B cell (primary cell): ENCODE data around the gene AZU1. TPM values are rescaled to one million over a fixed set of nuclear protein-coding genes. Genes with fewer than 3 reads are reported as not detected.

ENCODE experiments used
- ATAC-seq: fragments of 200-7000 bp; cut with Tn5 transposase; one replicate; pipeline ENCODE4 v1.10.0; 2021; ENCODE audit warnings: low read depth, mild to moderate bottlenecking, moderate number of reproducible peaks, moderate library complexity
- CTCF ChIA-PET: fragments of 350-600 bp; sonication (Branson Sonifier 250); formaldehyde crosslinking; loops from one replicate; lab custom pipeline; 2021; ENCODE audit warnings: antibody characterized with exemption, inconsistent platforms; lab: Charles Lee
- POLR2A ChIA-PET: fragments of 350-600 bp; sonication (Branson Sonifier 250); formaldehyde crosslinking; loops from one replicate; lab custom pipeline; 2021; ENCODE audit warnings: antibody characterized with exemption; lab: Charles Lee
- DNase-seq: peaks from one replicate; pipeline ENCODE4 v3.0.0; 2013
- H2AFZ ChIP-seq: 2 replicates; pipeline ENCODE4 v1.6.1; 2012; ENCODE audit warnings: mild to moderate bottlenecking, low read depth, low read length; ENCODE audit not compliant: insufficient read depth, poor library complexity, severe bottlenecking
- H3K27ac ChIP-seq, 2 donors: 1 replicate in 1 of 2; 2 replicates in 1 of 2; pipeline ENCODE4 v1.5.1; 2012 to 2013; ENCODE audit warnings: low read length in 2 of 2, mild to moderate bottlenecking in 2 of 2, moderate library complexity in 1 of 2
- H3K27me3 ChIP-seq, 4 experiments: fragments of 200-600 bp in 1 of 4; sonication (generic) in 1 of 4; replicated peaks in 1 of 4; 1 replicate in 2 of 4; 2 replicates in 2 of 4; pipeline versions ENCODE4 v1.6.1 to v1.7.0; 2013 to 2016; ENCODE audit warnings: low read length in 3 of 4, mild to moderate bottlenecking in 2 of 4, mixed read lengths in 1 of 4, moderate library complexity in 1 of 4; ENCODE audit not compliant: insufficient read depth in 4 of 4, control insufficient read depth in 3 of 4; ENCODE audit errors: control extremely low read depth in 1 of 4
- H3K36me3 ChIP-seq, 2 experiments: replicated peaks in 1 of 2; 1 replicate in 1 of 2; 2 replicates in 1 of 2; pipeline versions ENCODE4 v1.6.1 to v1.7.1; 2013; ENCODE audit warnings: low read length in 1 of 2; ENCODE audit not compliant: insufficient read depth in 2 of 2, control insufficient read depth in 1 of 2; ENCODE audit errors: control extremely low read depth in 1 of 2, extremely low read depth in 1 of 2
- H3K4me1 ChIP-seq, 2 donors: fragments of 200-600 bp in 1 of 2; sonication (generic) in 1 of 2; 1 replicate in 1 of 2; 2 replicates in 1 of 2; pipeline versions ENCODE4 v1.5.1 to v1.6.1; 2013 to 2017; ENCODE audit warnings: low read length in 2 of 2; ENCODE audit not compliant: control insufficient read depth in 2 of 2, insufficient read depth in 2 of 2
- H3K4me2 ChIP-seq: replicated peaks from 2 replicates; pipeline ENCODE3; 2012; ENCODE audit warnings: mild to moderate bottlenecking, low read depth, low read length; ENCODE audit not compliant: poor library complexity, severe bottlenecking
- H3K4me3 ChIP-seq, 5 experiments: fragments of 200-600 bp in 1 of 5; sonication (generic) in 1 of 5; 1 replicate in 3 of 5; 2 replicates in 2 of 5; pipeline versions ENCODE4 v1.5.1 to v1.7.0; 2011 to 2016; ENCODE audit warnings: low read length in 4 of 5, mild to moderate bottlenecking in 4 of 5, low read depth in 2 of 5, control low read depth in 1 of 5, moderate library complexity in 1 of 5; ENCODE audit not compliant: insufficient read depth in 1 of 5; ENCODE audit errors: control extremely low read depth in 1 of 5, extremely low read depth in 1 of 5
- H3K79me2 ChIP-seq: fragments of 200-600 bp; sonication (generic); one replicate; pipeline ENCODE4 v1.6.0; 2016; ENCODE audit warnings: low read length; ENCODE audit not compliant: control insufficient read depth, insufficient read depth
- H3K9ac ChIP-seq: fragments of 200-600 bp; sonication (generic); 2 replicates; pipeline ENCODE4 v1.6.1; 2017; ENCODE audit warnings: mild to moderate bottlenecking, low read length, moderate library complexity
- H3K9me3 ChIP-seq, 3 donors: one replicate each; pipeline versions ENCODE4 v1.6.1 to v1.7.1; 2013; ENCODE audit warnings: low read length in 2 of 3; ENCODE audit not compliant: control insufficient read depth in 2 of 3, insufficient read depth in 1 of 3; ENCODE audit errors: control extremely low read depth in 1 of 3
- H4K20me1 ChIP-seq: 2 replicates; pipeline ENCODE4 v1.6.0; 2012; ENCODE audit warnings: mild to moderate bottlenecking, low read length; ENCODE audit not compliant: insufficient read depth, control insufficient read depth, poor library complexity, severe bottlenecking
- H3K27ac Mint-ChIP-seq: one replicate; pipeline ENCODE4 v1.8.0; 2021; ENCODE audit warnings: mixed read lengths
- H3K27me3 Mint-ChIP-seq: one replicate; pipeline ENCODE4 v1.8.0; 2021; ENCODE audit warnings: mixed read lengths
- H3K4me1 Mint-ChIP-seq: one replicate; pipeline ENCODE4 v1.8.0; 2021; ENCODE audit warnings: mixed read lengths
- H3K4me3 Mint-ChIP-seq: one replicate; pipeline ENCODE4 v1.8.0; 2021; ENCODE audit warnings: mixed read lengths
- H3K9me3 Mint-ChIP-seq: one replicate; pipeline ENCODE4 v1.8.0; 2022; ENCODE audit warnings: mixed read lengths; ENCODE audit not compliant: insufficient read depth
- EZH2 ChIP-seq: IDR thresholded peaks from 2 replicates; pipeline ENCODE4 v1.6.1; 2012; ENCODE audit warnings: borderline replicate concordance, low read depth, mild to moderate bottlenecking, moderate library complexity, low read length; ENCODE audit not compliant: insufficient read depth, poor library complexity, severe bottlenecking
- WGBS: methylation state at CpG from one replicate; pipeline ENCODE4 v1.1.5; 2013; ENCODE audit warnings: missing lambda C conversion rate; ENCODE audit not compliant: insufficient coverage; 5-methylcytosine and 5-hydroxymethylcytosine counted together
- intact Hi-C: fragments of 100-400 bp; cut with micrococcal nuclease; formaldehyde crosslinking; loops from one replicate; pipeline ENCODE4 v1.10.0; 2022
- polyA plus RNA-seq: library from polyadenylated mRNA; depleted of rRNA; stranded (reverse); fragments of >200 nt; gene quantifications from 2 replicates; pipeline ENCODE4 v1.2.3, GENCODE V29; 2012
- total RNA-seq, 2 donors: library from RNA; stranded (reverse); fragments of 120-200 nt in 1 of 2; gene quantifications; 1 replicate in 1 of 2; 2 replicates in 1 of 2; pipeline versions ENCODE4 v1.2.3 to v1.2.4, GENCODE V29; 2013 to 2022
- TF ChIP-seq, protein P1 (sequence below): fragments of 200-600 bp; IDR thresholded peaks from one replicate; pipeline ENCODE4 v1.8.0; 2022; ENCODE audit warnings: antibody characterized with exemption, mild to moderate bottlenecking

The AZU1 gene
- total and polyA plus RNA-seq, 2 donors (not counting 1 experiment from before 2014, with no cell fraction given): 0.13 to 0.44 TPM

DNA sequence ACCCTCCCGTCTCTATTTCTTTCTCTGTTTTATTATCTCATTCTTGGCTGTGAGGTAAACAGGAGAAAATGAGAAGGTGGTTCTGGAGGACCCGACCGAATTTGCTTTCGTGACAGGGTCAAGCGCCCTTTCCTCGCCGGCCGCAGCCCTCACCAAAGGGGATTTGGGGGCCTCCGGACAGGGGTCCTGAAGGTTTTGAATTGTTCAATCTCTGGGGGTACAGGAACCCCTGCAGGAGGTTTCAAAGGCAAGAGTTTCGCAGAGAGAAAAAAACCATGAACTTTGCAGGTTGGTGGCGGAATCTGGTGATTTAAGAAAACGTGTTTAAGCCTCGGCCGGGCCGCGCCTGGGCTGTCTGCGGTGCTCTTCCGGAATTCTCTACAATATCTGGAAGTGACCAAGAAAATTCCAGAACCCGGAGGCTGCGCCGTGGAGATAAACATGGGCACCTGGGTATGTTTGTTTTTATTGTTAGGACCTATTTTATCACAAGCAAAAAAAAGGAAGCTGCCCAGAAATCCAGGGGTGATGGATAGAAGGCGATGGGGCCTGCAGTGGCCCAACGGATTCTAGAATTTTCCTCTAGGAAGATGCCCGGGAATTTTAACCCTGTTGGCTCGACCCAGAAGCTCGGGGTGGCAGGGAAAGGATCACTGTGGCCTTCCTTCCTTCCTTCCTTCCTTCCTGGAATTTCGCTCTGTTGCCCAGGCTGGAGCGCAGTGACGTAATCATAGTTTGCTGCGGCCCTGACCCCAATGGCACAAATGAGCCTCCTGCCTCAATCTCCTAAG, 44.6 kb upstream of the AZU1 start:
- Histone ChIP-seq H2AFZ (no peak overlapping the region), H3K36me3 (no peaks in the 10 kb centered on the region), H3K27ac (no peak overlapping the region), H3K9me3 (peaks cover 0 to 4% (median 0%) of the 10 kb centered on the region in 3 donors), H3K9ac (no peak overlapping the region), H3K27me3 (peaks cover 0 to 6% (median 0%) of the 10 kb centered on the region in 4 experiments), H3K4me2 (no peak overlapping the region), H3K4me3 (no peak overlapping the region), H3K4me1 (no peaks in the 10 kb centered on the region), H4K20me1 (no peaks in the 10 kb centered on the region), H3K79me2 (no peaks in the 10 kb centered on the region)
- ChIA-PET CTCF (no interaction called here), POLR2A (no interaction called here)
- DNase-seq (no peak), ATAC-seq (no peak)
- Mint-ChIP-seq H3K4me3 (no peak overlapping the region), H3K9me3 (no peaks in the 10 kb centered on the region), H3K27me3 (no peaks in the 10 kb centered on the region), H3K4me1 (no peaks in the 10 kb centered on the region), H3K27ac (no peak overlapping the region)
- WGBS: 81% methylated on average over 25 of the region's 30 CpGs
- TF ChIP-seq EZH2: no peak
- TF ChIP-seq, protein P1, sequence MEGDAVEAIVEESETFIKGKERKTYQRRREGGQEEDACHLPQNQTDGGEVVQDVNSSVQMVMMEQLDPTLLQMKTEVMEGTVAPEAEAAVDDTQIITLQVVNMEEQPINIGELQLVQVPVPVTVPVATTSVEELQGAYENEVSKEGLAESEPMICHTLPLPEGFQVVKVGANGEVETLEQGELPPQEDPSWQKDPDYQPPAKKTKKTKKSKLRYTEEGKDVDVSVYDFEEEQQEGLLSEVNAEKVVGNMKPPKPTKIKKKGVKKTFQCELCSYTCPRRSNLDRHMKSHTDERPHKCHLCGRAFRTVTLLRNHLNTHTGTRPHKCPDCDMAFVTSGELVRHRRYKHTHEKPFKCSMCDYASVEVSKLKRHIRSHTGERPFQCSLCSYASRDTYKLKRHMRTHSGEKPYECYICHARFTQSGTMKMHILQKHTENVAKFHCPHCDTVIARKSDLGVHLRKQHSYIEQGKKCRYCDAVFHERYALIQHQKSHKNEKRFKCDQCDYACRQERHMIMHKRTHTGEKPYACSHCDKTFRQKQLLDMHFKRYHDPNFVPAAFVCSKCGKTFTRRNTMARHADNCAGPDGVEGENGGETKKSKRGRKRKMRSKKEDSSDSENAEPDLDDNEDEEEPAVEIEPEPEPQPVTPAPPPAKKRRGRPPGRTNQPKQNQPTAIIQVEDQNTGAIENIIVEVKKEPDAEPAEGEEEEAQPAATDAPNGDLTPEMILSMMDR: no peak
- intact Hi-C loops: no loop called here

DNA sequence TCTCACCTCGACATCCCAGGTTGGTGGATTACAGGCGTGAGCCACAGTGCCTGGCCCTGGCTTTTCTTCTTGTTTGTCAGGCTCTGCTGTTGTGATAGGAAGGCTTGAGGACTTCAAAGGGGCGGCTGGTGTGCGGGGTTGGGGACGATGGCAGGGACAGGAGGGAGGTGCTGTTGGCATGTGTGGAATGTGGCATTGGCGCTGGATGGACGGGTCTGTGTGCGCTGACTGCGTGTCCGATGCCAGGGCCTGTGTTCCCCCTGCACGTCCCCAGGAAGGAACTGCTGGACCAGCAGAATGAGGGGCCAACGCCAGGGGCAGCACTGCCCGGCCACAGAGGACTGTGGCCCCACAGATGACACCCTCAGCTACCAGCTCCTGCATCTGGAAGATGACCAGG, 43.1 kb upstream of the AZU1 start:
- H3K9ac ChIP-seq: no peak overlapping the region
- intact Hi-C loops: no loop called here
- POLR2A ChIA-PET: no interaction called here

More for the DNA sequence above, 43.1 kb upstream of the AZU1 start:
- WGBS: 91% methylated on average over 13 of the region's 13 CpGs
- H3K4me1 ChIP-seq: no peaks in the 10 kb centered on the region
- CTCF ChIA-PET: no interaction called here
- H3K27me3 ChIP-seq: peaks cover 0 to 6% (median 0%) of the 10 kb centered on the region in 4 experiments
- no peak for ATAC-seq
- Mint-ChIP-seq H3K27ac (no peak overlapping the region), H3K4me3 (no peak overlapping the region), H3K27me3 (peaks cover 4% of the 10 kb centered on the region), H3K4me1 (no peaks in the 10 kb centered on the region), H3K9me3 (no peaks in the 10 kb centered on the region)
- TF ChIP-seq, protein P1: no peak
- TF ChIP-seq EZH2: no peak
- no peaks in the 10 kb centered on the region for H3K36me3 ChIP-seq
- H3K79me2 ChIP-seq: no peaks in the 10 kb centered on the region
- no peak overlapping the region for H3K27ac ChIP-seq
- H3K4me3 ChIP-seq: no peak overlapping the region
- H2AFZ ChIP-seq: no peak overlapping the region
- H3K9me3 ChIP-seq: no peaks in the 10 kb centered on the region
- no peaks in the 10 kb centered on the region for H4K20me1 ChIP-seq
- no peak for DNase-seq
- no peak overlapping the region for H3K4me2 ChIP-seq
